Vagina (tissue), 2 donors: Measurements from ENCODE around the gene CCDC159. TPM values are rescaled to one million over a fixed set of nuclear protein-coding genes. Genes with fewer than 3 reads are reported as not detected.

Source experiments
- DNase-seq, 2 donors: peaks; one replicate each; pipeline ENCODE4 v3.0.0-alpha.2; 2017; ENCODE audit errors: extremely low spot score in 2 of 2
- H3K27ac ChIP-seq: fragments of 200-600 bp; sonication (generic); one replicate; pipeline ENCODE4 v1.5.1; 2019
- H3K27me3 ChIP-seq: fragments of 200-600 bp; sonication (generic); one replicate; pipeline ENCODE4 v1.5.1; 2019
- H3K36me3 ChIP-seq, 2 donors: fragments of 200-600 bp; sonication (generic); one replicate each; pipeline ENCODE4 v1.5.1; 2017 to 2019
- H3K4me1 ChIP-seq: fragments of 200-600 bp; sonication (generic); one replicate; pipeline ENCODE4 v1.5.1; 2019
- H3K4me3 ChIP-seq, 2 donors: fragments of 200-600 bp; sonication (generic); 1 replicate in 1 of 2; 2 replicates in 1 of 2; pipeline ENCODE4 v1.5.1; 2016 to 2019
- H3K9me3 ChIP-seq: fragments of 200-600 bp; sonication (generic); one replicate; pipeline ENCODE4 v1.5.1; 2019
- POLR2A ChIP-seq, 2 donors: fragments of 450-650 bp; IDR thresholded peaks; one replicate each; pipeline ENCODE4 v1.6.1; 2017; ENCODE audit warnings: antibody characterized with exemption in 2 of 2, mild to moderate bottlenecking in 2 of 2, moderate library complexity in 2 of 2
- POLR2AphosphoS5 ChIP-seq, 2 donors: sonication (generic); formaldehyde crosslinking; IDR thresholded peaks; one replicate each; pipeline ENCODE4 v1.9.0; 2017; ENCODE audit warnings: antibody characterized with exemption in 2 of 2, mild to moderate bottlenecking in 2 of 2, low read depth in 1 of 2; ENCODE audit not compliant: insufficient read depth in 1 of 2
- intact Hi-C: fragments of 100-400 bp; cut with DNase I; formaldehyde crosslinking; loops from one replicate; pipeline ENCODE4 v1.15.1; 2023
- total RNA-seq: library from RNA; depleted of rRNA; stranded (reverse); fragments of >200 nt; gene quantifications from one replicate; pipeline ENCODE4 v1.2.3, GENCODE V29; 2016
- TF ChIP-seq, protein P1 (sequence below), 3 experiments: fragments of 450-650 bp in 2 of 3; fragments of 200-600 bp in 1 of 3; sonication (generic) in 1 of 3; IDR thresholded peaks; one replicate each; pipeline ENCODE4 v1.5.1; 2017 to 2019; ENCODE audit warnings: antibody characterized with exemption in 3 of 3, mild to moderate bottlenecking in 2 of 3, moderate library complexity in 2 of 3

The CCDC159 gene
- total RNA-seq, 1 donor from 2014 or later = 24.1 TPM

DNA sequence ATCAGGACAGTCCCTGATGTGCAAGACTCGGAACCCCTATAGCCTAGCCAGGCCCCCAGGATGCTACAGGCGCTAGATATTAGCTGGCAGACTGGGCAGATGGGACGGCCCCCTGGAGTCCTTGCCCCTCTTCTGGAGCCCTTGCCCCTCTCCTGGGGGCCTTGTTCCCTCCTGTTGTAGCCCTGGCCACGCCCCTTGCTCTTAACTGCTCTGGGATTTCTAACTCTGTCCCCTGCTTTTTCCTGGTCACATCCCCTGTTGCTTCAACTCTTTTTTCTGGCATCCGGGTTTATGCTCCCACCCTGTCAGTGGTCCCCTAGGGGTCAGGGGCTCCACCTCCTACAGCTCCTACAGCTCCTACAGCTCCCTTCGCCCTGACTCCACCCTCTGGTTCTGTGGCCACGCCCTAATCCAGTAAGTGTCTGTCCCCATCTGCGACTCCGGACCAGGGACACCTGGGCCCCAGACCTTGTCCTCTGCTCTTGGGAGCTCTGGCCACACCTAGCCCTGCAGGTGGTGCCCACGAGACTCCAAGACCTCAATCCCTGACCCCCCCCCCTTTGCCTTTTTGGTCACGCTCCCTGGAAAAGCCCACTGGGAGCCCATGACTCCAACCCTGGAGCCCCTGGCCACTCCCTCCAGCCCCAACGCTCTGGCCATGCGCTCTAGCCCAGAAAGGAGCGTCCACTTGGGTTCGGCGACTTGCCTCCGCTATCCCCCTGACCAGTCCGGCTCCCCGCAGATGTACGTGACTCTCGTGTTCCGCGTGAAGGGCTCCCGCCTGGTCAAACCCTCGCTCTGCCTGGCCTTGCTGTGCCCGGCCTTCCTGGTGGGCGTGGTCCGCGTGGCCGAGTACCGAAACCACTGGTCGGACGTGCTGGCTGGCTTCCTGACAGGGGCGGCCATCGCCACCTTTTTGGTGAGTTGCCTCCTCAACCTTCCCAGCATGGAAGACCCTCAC, 15.7 kb downstream of the CCDC159 start:
- intact Hi-C loops = no loop called here
- DNase-seq = no peak
- H3K4me3 ChIP-seq = no peak overlapping the region
- peaks cover 11% of the 10 kb centered on the region for H3K4me1 ChIP-seq
- TF ChIP-seq POLR2AphosphoS5 (IDR thresholded peaks at IDR 0.05; ENCODE audit: insufficient read depth in 1 of 2, low read depth in 1 of 2) = no peak
- TF ChIP-seq POLR2A (IDR thresholded peaks at IDR 0.05) = no peak
- TF ChIP-seq, protein P1, sequence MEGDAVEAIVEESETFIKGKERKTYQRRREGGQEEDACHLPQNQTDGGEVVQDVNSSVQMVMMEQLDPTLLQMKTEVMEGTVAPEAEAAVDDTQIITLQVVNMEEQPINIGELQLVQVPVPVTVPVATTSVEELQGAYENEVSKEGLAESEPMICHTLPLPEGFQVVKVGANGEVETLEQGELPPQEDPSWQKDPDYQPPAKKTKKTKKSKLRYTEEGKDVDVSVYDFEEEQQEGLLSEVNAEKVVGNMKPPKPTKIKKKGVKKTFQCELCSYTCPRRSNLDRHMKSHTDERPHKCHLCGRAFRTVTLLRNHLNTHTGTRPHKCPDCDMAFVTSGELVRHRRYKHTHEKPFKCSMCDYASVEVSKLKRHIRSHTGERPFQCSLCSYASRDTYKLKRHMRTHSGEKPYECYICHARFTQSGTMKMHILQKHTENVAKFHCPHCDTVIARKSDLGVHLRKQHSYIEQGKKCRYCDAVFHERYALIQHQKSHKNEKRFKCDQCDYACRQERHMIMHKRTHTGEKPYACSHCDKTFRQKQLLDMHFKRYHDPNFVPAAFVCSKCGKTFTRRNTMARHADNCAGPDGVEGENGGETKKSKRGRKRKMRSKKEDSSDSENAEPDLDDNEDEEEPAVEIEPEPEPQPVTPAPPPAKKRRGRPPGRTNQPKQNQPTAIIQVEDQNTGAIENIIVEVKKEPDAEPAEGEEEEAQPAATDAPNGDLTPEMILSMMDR (IDR thresholded peaks at IDR 0.05) = no peak
- no peaks in the 10 kb centered on the region for H3K9me3 ChIP-seq
- H3K36me3 ChIP-seq = peaks cover 0 to 5% of the 10 kb centered on the region in 2 donors
- no peaks in the 10 kb centered on the region for H3K27me3 ChIP-seq
- no peak overlapping the region for H3K27ac ChIP-seq

DNA sequence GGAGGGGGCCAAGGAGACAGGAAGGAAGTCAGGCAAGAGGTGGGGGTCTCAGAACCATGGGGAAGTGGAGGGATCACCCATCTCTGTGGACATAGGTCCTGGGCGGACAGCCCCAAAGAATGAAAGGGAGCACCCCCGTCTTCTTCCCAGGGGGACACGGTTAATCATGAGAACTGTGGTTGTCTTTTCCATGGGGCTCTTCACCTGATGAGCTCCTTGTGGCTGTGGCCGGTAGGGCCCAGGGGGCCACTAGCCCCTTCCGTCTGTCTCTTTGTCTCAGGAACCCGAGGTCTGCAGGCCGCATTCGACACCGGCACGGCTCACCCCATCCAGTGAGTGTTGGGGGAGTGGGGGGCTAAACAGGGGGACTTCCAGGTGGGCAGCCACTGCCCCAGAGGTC, 17.6 kb downstream of the CCDC159 start:
- Histone ChIP-seq H3K4me3 (no peak overlapping the region), H3K27ac (no peak overlapping the region), H3K27me3 (no peaks in the 10 kb centered on the region), H3K36me3 (peaks cover 0 to 5% of the 10 kb centered on the region in 2 donors), H3K9me3 (no peaks in the 10 kb centered on the region), H3K4me1 (peaks cover 11% of the 10 kb centered on the region)
- intact Hi-C loops = no loop called here
- TF ChIP-seq POLR2AphosphoS5 (IDR thresholded peaks at IDR 0.05; ENCODE audit: insufficient read depth in 1 of 2, low read depth in 1 of 2) (no peak), POLR2A (IDR thresholded peaks at IDR 0.05) (no peak)
- TF ChIP-seq, protein P1 (IDR thresholded peaks at IDR 0.05) = no peak
- DNase-seq = no peak

DNA sequence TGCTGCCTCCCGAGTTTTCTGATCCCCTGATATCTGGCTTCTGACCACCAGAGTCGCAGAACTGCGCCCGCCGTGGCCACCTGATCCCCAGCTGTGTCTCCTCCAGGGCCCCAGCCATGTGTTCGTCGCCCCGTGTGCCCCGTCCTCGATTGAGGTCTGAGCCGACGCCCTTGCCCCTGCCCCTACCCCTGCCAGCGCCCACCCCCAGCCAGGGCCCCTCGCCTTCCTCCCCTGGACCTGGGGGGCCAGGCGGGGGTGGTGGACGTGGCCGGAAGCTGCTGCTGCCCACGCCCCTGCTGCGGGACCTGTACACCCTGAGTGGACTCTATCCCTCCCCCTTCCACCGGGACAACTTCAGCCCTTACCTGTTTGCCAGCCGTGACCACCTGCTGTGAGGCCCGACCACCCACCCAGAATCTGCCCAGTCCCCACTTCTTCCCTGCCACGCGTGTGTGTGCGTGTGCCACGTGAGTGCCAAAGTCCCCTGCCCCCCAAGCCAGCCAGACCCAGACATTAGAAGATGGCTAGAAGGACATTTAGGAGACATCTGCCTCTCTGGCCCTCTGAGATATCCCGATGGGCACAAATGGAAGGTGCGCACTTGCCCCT, 18.1 kb downstream of the CCDC159 start:
- no peak for TF ChIP-seq POLR2AphosphoS5 (IDR thresholded peaks at IDR 0.05; ENCODE audit: insufficient read depth in 1 of 2, low read depth in 1 of 2)
- no peak for TF ChIP-seq POLR2A (IDR thresholded peaks at IDR 0.05)
- TF ChIP-seq, protein P1 (IDR thresholded peaks at IDR 0.05) = no peak
- H3K27me3 ChIP-seq = no peaks in the 10 kb centered on the region
- H3K4me3 ChIP-seq = no peak overlapping the region
- H3K4me1 ChIP-seq = peaks cover 11% of the 10 kb centered on the region
- DNase-seq = no peak
- H3K36me3 ChIP-seq = peaks cover 0 to 5% of the 10 kb centered on the region in 2 donors
- no peaks in the 10 kb centered on the region for H3K9me3 ChIP-seq
- no peak overlapping the region for H3K27ac ChIP-seq
- intact Hi-C loops = no loop called here

DNA sequence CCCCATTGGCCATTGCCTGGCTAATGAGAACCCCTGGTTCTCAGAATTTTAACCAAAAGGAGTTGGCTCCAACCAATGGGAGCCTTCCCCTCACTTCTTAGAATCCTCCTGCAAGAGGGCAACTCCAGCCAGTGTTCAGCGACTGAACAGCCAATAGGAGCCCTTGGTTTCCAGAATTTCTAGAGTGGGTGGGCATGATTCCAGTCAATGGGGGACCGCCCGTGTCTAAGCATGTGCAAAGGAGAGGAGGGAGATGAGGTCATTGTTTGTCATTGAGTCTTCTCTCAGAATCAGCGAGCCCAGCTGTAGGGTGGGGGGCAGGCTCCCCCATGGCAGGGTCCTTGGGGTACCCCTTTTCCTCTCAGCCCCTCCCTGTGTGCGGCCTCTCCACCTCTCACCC, 18.6 kb downstream of the CCDC159 start:
- H3K4me3 ChIP-seq = no peak overlapping the region
- no peak for TF ChIP-seq POLR2AphosphoS5 (IDR thresholded peaks at IDR 0.05; ENCODE audit: insufficient read depth in 1 of 2, low read depth in 1 of 2)
- TF ChIP-seq POLR2A (IDR thresholded peaks at IDR 0.05) = no peak
- TF ChIP-seq, protein P1 (IDR thresholded peaks at IDR 0.05) = no peak
- DNase-seq = no peak
- peaks cover 11% of the 10 kb centered on the region for H3K4me1 ChIP-seq
- peaks cover 0 to 5% of the 10 kb centered on the region in 2 donors for H3K36me3 ChIP-seq
- no peak overlapping the region for H3K27ac ChIP-seq
- H3K27me3 ChIP-seq = no peaks in the 10 kb centered on the region
- intact Hi-C loops = no loop called here
- H3K9me3 ChIP-seq = no peaks in the 10 kb centered on the region
